Measurements from ENCODE around the gene KIF19.

Gene KIF19

GRCh38 chr17:74394275-74394950, 68.4 kb downstream of the KIF19 start:
- Mint-ChIP-seq H3K27ac (no peak overlapping the region), H3K27me3 (ENCODE audit: low read depth) (peaks cover 5% of the 10 kb centered on the region), H3K9me3 (peaks cover 2% of the 10 kb centered on the region), H3K36me3 (ENCODE audit: low read depth) (no peaks in the 10 kb centered on the region), H3K4me3 (no peak overlapping the region), H3K4me1 (peaks cover 38% of the 10 kb centered on the region)
- TF ChIP-seq, protein P1, sequence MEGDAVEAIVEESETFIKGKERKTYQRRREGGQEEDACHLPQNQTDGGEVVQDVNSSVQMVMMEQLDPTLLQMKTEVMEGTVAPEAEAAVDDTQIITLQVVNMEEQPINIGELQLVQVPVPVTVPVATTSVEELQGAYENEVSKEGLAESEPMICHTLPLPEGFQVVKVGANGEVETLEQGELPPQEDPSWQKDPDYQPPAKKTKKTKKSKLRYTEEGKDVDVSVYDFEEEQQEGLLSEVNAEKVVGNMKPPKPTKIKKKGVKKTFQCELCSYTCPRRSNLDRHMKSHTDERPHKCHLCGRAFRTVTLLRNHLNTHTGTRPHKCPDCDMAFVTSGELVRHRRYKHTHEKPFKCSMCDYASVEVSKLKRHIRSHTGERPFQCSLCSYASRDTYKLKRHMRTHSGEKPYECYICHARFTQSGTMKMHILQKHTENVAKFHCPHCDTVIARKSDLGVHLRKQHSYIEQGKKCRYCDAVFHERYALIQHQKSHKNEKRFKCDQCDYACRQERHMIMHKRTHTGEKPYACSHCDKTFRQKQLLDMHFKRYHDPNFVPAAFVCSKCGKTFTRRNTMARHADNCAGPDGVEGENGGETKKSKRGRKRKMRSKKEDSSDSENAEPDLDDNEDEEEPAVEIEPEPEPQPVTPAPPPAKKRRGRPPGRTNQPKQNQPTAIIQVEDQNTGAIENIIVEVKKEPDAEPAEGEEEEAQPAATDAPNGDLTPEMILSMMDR (IDR thresholded peaks at IDR 0.05; ENCODE audit: unreplicated experiment in 3 of 3): no peak

DNA sequence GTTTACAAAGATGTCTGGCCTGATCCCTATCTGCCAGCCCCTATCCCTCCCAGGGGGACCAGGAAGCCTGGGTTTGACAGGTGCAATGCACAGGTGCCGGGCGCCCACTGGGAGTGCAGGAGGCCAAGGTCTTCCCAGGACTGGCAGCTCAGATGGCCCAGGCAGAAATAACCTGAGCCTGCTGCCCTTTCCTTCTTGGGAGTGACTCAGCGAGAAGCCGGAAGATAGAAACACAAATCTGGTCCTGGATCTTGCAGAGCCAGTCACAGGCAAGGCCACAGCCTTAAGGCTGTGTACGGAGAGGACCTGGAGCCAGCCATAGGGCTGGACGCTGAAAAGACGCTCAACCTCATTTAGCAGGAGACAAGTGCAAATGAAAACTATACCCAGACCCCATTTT, 69.0 kb downstream of the KIF19 start:
- H3K4me1 Mint-ChIP-seq: peaks cover 38% of the 10 kb centered on the region
- peaks cover 2% of the 10 kb centered on the region for H3K9me3 Mint-ChIP-seq
- H3K27me3 Mint-ChIP-seq (ENCODE audit: low read depth): peaks cover 5% of the 10 kb centered on the region
- TF ChIP-seq, protein P1 (IDR thresholded peaks at IDR 0.05; ENCODE audit: unreplicated experiment in 3 of 3): no peak
- no peaks in the 10 kb centered on the region for H3K36me3 Mint-ChIP-seq (ENCODE audit: low read depth)
- no peak overlapping the region for H3K27ac Mint-ChIP-seq
- no peak overlapping the region for H3K4me3 Mint-ChIP-seq

DNA sequence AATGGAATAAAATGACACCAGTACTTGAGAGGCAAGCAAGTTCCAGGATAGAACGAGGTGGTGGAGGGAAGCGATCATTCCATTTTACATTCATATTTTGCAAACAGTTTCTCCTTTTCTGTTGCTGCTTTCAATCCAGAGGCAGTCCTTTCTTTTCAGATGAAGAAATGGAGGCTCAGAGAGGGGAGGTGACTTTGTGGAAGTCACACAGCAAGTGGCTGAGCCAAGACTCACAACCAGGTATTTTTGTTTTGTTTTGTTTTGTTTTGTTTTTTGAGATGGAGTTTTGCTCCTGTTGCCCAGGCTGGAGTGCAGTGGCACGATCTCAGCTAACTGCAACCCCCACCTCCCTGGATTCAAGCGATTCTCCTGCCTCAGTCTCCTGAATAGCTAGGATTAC, 70.5 kb downstream of the KIF19 start:
- H3K9me3 Mint-ChIP-seq: peaks cover 2% of the 10 kb centered on the region
- no peak overlapping the region for H3K4me3 Mint-ChIP-seq
- peaks cover 5% of the 10 kb centered on the region for H3K27me3 Mint-ChIP-seq (ENCODE audit: low read depth)
- TF ChIP-seq, protein P1 (IDR thresholded peaks at IDR 0.05; ENCODE audit: unreplicated experiment in 3 of 3): no peak
- no peak overlapping the region for H3K27ac Mint-ChIP-seq
- H3K36me3 Mint-ChIP-seq (ENCODE audit: low read depth): no peaks in the 10 kb centered on the region
- peaks cover 30% of the 10 kb centered on the region for H3K4me1 Mint-ChIP-seq

DNA sequence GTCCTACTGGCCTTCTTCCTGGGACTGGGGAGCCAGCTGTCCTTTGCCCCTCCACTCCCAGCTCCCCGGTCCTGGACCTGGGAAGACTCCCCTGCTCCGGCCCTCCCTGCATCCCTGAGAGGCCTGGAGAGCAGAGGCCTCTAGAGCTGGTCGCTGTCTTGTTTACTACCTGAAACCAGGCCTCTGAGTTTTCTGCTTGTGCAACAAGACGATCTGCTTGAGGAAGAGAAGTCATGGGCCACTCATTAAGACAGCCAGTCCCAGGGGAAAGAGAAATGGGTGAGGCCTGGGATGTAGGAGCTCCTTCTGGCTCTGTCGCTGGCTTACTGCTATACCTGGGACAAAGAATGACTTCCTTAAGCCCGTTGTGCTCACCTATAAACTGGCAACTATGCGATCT, 76.0 kb downstream of the KIF19 start:
- H3K4me1 Mint-ChIP-seq: no peaks in the 10 kb centered on the region
- H3K36me3 Mint-ChIP-seq (ENCODE audit: low read depth): no peaks in the 10 kb centered on the region
- H3K9me3 Mint-ChIP-seq: no peaks in the 10 kb centered on the region
- no peak overlapping the region for H3K4me3 Mint-ChIP-seq
- TF ChIP-seq, protein P1 (IDR thresholded peaks at IDR 0.05; ENCODE audit: unreplicated experiment in 3 of 3): no peak
- H3K27me3 Mint-ChIP-seq (ENCODE audit: low read depth): no peaks in the 10 kb centered on the region
- H3K27ac Mint-ChIP-seq: no peak overlapping the region

- H3K4me1 Mint-ChIP-seq: no peaks in the 10 kb centered on the region
- H3K9me3 Mint-ChIP-seq: no peaks in the 10 kb centered on the region
- no peaks in the 10 kb centered on the region for H3K36me3 Mint-ChIP-seq (ENCODE audit: low read depth)
- H3K27ac Mint-ChIP-seq: no peak overlapping the region
- TF ChIP-seq, protein P1 (IDR thresholded peaks at IDR 0.05; ENCODE audit: unreplicated experiment in 3 of 3): no peak
- H3K27me3 Mint-ChIP-seq (ENCODE audit: low read depth): no peaks in the 10 kb centered on the region
- no peak overlapping the region for H3K4me3 Mint-ChIP-seq
These were observed 77.6 kb downstream of the KIF19 start for GRCh38 chr17:74403512-74404137.

DNA sequence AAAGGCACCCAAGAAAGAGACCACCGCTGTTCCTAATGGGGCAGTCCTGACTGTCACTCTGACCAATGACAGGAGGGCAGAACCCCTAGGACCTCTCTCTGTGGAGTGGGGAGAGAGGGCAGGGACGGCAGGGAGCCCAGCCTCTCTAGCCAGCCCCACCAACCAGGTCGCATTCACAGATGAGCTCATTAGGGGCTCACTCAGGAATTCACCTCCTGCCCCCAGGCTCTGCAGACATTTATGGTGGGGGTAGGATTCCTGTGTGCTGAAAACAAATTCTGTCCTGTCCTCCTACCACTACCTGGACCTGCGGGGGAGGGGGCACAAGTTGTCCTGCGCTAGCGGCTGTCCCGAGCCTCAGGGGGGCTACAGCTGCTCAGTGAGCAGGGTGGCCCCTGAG, 78.2 kb downstream of the KIF19 start:
- no peaks in the 10 kb centered on the region for H3K27me3 Mint-ChIP-seq (ENCODE audit: low read depth)
- no peak overlapping the region for H3K27ac Mint-ChIP-seq
- no peak overlapping the region for H3K4me3 Mint-ChIP-seq
- no peaks in the 10 kb centered on the region for H3K9me3 Mint-ChIP-seq
- H3K4me1 Mint-ChIP-seq: no peaks in the 10 kb centered on the region
- H3K36me3 Mint-ChIP-seq (ENCODE audit: low read depth): no peaks in the 10 kb centered on the region
- TF ChIP-seq, protein P1 (IDR thresholded peaks at IDR 0.05; ENCODE audit: unreplicated experiment in 3 of 3): no peak

All from nephron (organoid).